Measurements from ENCODE around the gene RELN. TPM values are rescaled to one million over a fixed set of nuclear protein-coding genes. Genes with fewer than 3 reads are reported as not detected.
"Not testable (repeated sequence)": the region's sequence is repeated elsewhere in the genome, so short reads cannot be mapped to it uniquely, and the experiment has no call there.

The RELN gene
- total RNA-seq, 4 donors from 2014 or later, result 2.2 to 8.6 (median 3.5) TPM

DNA sequence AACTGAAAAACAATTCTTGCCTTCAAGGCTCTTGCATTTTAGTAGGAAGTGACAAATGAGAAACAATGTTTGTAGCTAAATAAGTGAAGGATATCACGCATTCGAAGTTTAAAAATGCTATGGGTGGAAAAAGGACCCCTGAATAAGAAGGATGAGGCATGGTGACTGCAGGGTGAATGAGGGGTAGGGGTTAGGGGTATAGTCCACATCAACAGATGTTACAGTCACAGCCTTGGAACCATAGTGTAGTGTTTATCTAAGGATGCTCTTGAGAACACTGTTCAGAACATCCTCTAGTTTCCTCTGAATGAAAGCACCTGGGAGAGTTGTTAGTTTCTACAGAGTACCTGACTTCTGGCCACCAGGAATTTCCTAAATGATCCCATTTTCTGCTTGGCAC lies 157.0 kb downstream of the RELN start:
- Histone ChIP-seq H3K27ac (no peak overlapping the region), H3K9me3 (no peaks in the 10 kb centered on the region), H3K27me3 (no peaks in the 10 kb centered on the region), H3K36me3 (no peaks in the 10 kb centered on the region), H3K4me1 (no peaks in the 10 kb centered on the region), H3K4me3 (no peak overlapping the region)
- 92% methylated on average over 1 of the region's 2 CpGs; no CpG with 5 or more reads in 1 of the 2 donors for WGBS, 2 donors (ENCODE audit: low coverage in 1 of 2)
- no peak for TF ChIP-seq EP300 (IDR thresholded peaks at IDR 0.05)
- TF ChIP-seq, protein P1, sequence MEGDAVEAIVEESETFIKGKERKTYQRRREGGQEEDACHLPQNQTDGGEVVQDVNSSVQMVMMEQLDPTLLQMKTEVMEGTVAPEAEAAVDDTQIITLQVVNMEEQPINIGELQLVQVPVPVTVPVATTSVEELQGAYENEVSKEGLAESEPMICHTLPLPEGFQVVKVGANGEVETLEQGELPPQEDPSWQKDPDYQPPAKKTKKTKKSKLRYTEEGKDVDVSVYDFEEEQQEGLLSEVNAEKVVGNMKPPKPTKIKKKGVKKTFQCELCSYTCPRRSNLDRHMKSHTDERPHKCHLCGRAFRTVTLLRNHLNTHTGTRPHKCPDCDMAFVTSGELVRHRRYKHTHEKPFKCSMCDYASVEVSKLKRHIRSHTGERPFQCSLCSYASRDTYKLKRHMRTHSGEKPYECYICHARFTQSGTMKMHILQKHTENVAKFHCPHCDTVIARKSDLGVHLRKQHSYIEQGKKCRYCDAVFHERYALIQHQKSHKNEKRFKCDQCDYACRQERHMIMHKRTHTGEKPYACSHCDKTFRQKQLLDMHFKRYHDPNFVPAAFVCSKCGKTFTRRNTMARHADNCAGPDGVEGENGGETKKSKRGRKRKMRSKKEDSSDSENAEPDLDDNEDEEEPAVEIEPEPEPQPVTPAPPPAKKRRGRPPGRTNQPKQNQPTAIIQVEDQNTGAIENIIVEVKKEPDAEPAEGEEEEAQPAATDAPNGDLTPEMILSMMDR (IDR thresholded peaks at IDR 0.05), result no peak
- TF ChIP-seq POLR2AphosphoS5 (IDR thresholded peaks at IDR 0.05), result no peak
- no peak for TF ChIP-seq POLR2A (IDR thresholded peaks at IDR 0.05)
- no peak for ATAC-seq

DNA sequence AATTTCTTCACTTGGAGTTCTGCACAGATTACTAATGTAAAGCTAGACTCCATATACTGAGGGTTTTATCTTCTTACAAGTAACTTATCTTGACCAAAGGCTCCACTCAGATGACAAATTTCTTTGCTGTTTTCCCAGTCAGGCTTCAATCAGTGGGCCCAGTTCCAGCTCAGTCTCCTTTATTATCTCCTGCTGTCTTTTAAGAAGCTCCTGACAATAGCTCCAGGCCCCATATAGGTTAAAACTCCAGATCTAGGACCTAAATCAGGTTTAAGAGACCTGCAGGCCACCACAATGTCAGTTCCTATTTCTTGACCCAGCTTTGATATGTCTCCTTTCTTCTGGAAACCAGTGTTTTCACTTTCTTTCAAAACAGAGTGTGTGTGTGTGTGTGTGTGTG lies 165.2 kb downstream of the RELN start:
- H3K27me3 ChIP-seq, result no peaks in the 10 kb centered on the region
- H3K36me3 ChIP-seq, result no peaks in the 10 kb centered on the region
- H3K27ac ChIP-seq, result no peak overlapping the region
- no peaks in the 10 kb centered on the region for H3K4me1 ChIP-seq
- H3K4me3 ChIP-seq, result no peak overlapping the region
- no peak for TF ChIP-seq EP300 (IDR thresholded peaks at IDR 0.05)
- no peak for ATAC-seq
- H3K9me3 ChIP-seq, result no peaks in the 10 kb centered on the region

DNA sequence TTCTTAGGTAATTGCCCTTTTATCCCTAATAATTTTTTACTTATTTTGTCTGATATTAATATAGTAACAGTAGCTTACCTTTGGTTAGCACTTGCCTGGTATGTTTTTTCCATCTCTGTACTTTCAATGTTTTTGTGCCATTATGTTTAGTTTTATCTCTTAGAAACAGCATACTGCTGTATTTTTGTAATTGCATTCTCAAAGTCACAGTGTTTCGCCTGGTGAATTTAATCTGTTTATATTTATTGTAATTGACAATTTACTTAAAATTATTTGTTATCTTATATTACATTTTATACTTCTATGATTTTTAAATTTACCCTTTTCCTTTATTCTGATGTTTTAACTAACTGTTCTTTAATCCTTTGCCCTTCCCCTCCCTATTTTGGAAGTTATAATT lies 166.4 kb downstream of the RELN start:
- Histone ChIP-seq H3K36me3 (no peaks in the 10 kb centered on the region), H3K4me1 (no peaks in the 10 kb centered on the region), H3K27me3 (no peaks in the 10 kb centered on the region), H3K27ac (no peak overlapping the region), H3K9me3 (no peaks in the 10 kb centered on the region), H3K4me3 (no peak overlapping the region)
- no peak for ATAC-seq
- TF ChIP-seq EP300 (IDR thresholded peaks at IDR 0.05), result no peak
- TF ChIP-seq, protein P1 (IDR thresholded peaks at IDR 0.05), result no peak
- no peak for TF ChIP-seq POLR2A (IDR thresholded peaks at IDR 0.05)
- no peak for TF ChIP-seq POLR2AphosphoS5 (IDR thresholded peaks at IDR 0.05)
- WGBS, 2 donors (ENCODE audit: low coverage in 1 of 2), result 82 to 100% methylated on average over 1 of the region's 1 CpG

DNA sequence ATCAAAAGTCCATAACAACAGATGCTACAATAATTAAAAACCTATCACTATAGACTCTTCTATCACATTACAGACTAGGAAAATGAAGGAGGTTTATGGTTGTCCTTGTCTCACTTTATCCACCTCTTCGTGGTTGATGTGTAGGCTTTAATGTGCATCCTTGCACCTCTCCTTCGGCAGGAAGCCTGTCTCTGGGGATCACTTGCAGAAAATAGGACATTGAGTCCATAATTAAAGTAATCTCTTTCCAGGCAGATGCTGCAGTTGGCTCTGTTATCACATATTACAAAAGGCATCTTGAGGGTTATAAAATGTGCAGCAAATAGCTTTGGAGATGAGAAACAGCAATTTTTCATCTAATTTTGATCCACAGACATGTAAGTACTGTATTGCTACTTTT lies 168.4 kb downstream of the RELN start:
- TF ChIP-seq EP300 (IDR thresholded peaks at IDR 0.05), result no peak
- no peak for TF ChIP-seq POLR2A (IDR thresholded peaks at IDR 0.05)
- TF ChIP-seq, protein P1 (IDR thresholded peaks at IDR 0.05), result no peak
- no peak for TF ChIP-seq POLR2AphosphoS5 (IDR thresholded peaks at IDR 0.05)
- ATAC-seq, result no peak
- Histone ChIP-seq H3K27ac (no peak overlapping the region), H3K27me3 (no peaks in the 10 kb centered on the region), H3K4me3 (no peak overlapping the region), H3K36me3 (no peaks in the 10 kb centered on the region), H3K4me1 (no peaks in the 10 kb centered on the region), H3K9me3 (no peaks in the 10 kb centered on the region)
- 58 to 69% methylated on average over 2 of the region's 2 CpGs for WGBS, 2 donors (ENCODE audit: low coverage in 1 of 2)

DNA sequence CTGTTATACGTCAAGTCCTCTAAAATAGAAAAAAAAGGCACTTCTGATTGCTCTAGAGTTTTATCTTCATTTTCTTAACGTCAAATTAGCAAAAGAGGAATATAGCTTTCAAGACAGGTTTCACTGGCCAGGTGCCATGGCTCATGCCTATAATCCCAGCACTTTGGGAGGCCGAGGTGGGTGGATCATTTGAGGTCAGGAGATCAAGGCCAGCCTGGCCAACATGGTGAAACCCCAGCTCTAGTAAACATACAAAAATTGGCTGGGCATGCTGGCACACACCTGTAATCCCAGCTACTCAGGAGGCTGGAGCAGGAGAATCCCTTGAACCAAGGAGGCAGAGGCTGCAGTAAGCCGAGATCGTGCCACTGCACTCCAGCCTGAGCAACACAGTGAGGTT lies 173.5 kb downstream of the RELN start:
- not testable (repeated sequence) for ATAC-seq, H3K4me1 ChIP-seq, H3K27ac ChIP-seq, H3K36me3 ChIP-seq, H3K4me3 ChIP-seq, H3K9me3 ChIP-seq, H3K27me3 ChIP-seq
- 54 to 88% methylated on average over 3 to 4 of the region's 5 CpGs for WGBS, 2 donors (ENCODE audit: low coverage in 1 of 2)

DNA sequence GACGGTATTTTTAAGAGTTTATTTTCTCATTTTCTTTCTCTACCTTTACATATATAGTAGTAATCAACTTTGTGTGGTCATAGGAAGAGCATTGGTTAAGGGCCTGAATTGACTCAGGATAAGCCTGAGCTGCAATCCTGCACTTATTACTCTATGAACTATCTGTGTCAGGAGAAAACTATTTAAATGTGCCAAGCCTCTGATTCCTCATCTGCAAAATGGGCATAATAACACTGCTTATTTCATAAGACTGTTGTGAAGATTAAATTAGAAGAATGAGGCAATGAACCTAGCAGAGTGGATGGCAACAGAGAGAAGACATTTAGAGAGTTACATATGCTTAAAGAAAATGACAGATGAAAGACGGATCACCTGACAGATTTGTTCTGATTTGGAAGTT lies 175.5 kb downstream of the RELN start:
- TF ChIP-seq, protein P1 (IDR thresholded peaks at IDR 0.05), result no peak
- TF ChIP-seq POLR2AphosphoS5 (IDR thresholded peaks at IDR 0.05), result no peak
- TF ChIP-seq EP300 (IDR thresholded peaks at IDR 0.05), result no peak
- no peak for TF ChIP-seq POLR2A (IDR thresholded peaks at IDR 0.05)
- 79 to 85% methylated on average over 2 of the region's 2 CpGs for WGBS, 2 donors (ENCODE audit: low coverage in 1 of 2)
- no peaks in the 10 kb centered on the region for H3K4me1 ChIP-seq
- no peak overlapping the region for H3K4me3 ChIP-seq
- H3K27ac ChIP-seq, result no peak overlapping the region
- H3K36me3 ChIP-seq, result no peaks in the 10 kb centered on the region
- ATAC-seq, result no peak
- no peaks in the 10 kb centered on the region for H3K27me3 ChIP-seq
- H3K9me3 ChIP-seq, result no peaks in the 10 kb centered on the region

All from gastroesophageal sphincter (tissue), 4 donors.